Body of pancreas (tissue), 4 donors: ENCODE measurements around the gene PRF1. TPM values are rescaled to one million over a fixed set of nuclear protein-coding genes. Genes with fewer than 3 reads are reported as not detected.
A peak's percentile ranks its signal among the peaks of the same experiment; 100 is the strongest.

Source experiments
- ATAC-seq: fragments of 150-250 bp; one replicate; pipeline ENCODE4 v1.9.1; 2016
- DNase-seq, 4 donors: peaks; one replicate each; pipeline ENCODE4 v3.0.0-alpha.2; 2019
- H3K27ac ChIP-seq, 4 donors: fragments of 200-600 bp; sonication (generic); 1 replicate in 3 of 4; 2 replicates in 1 of 4; pipeline versions ENCODE4 v1.5.1 to v1.6.1; 2016 to 2019; ENCODE audit warnings: mild to moderate bottlenecking in 1 of 4, mixed read lengths in 1 of 4, moderate library complexity in 1 of 4
- H3K27me3 ChIP-seq, 2 donors: fragments of 200-600 bp; sonication (generic); one replicate each; pipeline ENCODE4 v1.6.0; 2016; ENCODE audit warnings: mild to moderate bottlenecking in 1 of 2
- H3K36me3 ChIP-seq, 2 donors: fragments of 200-600 bp; sonication (generic); replicated peaks in 1 of 2; 2 replicates each; pipeline ENCODE4 v1.5.1; 2016; ENCODE audit warnings: low read depth in 2 of 2; ENCODE audit not compliant: insufficient read depth in 1 of 2
- H3K4me1 ChIP-seq: fragments of 200-600 bp; sonication (generic); one replicate; pipeline ENCODE4 v1.6.0; 2016
- H3K4me3 ChIP-seq, 2 donors: fragments of 200-600 bp; sonication (generic); 1 replicate in 1 of 2; 2 replicates in 1 of 2; pipeline ENCODE4 v1.5.1; 2016 to 2019
- H3K9me3 ChIP-seq, 3 donors: fragments of 200-600 bp; sonication (generic); 1 replicate in 2 of 3; 2 replicates in 1 of 3; pipeline ENCODE4 v1.5.1; 2016
- POLR2A ChIP-seq, 3 donors: fragments of 450-650 bp; IDR thresholded peaks; one replicate each; pipeline ENCODE4 v1.6.1; 2016; ENCODE audit warnings: antibody characterized with exemption in 3 of 3, mild to moderate bottlenecking in 2 of 3
- WGBS, 2 donors: methylation state at CpG; one replicate each; pipeline ENCODE4 v1.1.5; 2017; 5-methylcytosine and 5-hydroxymethylcytosine counted together
- intact Hi-C: fragments of 100-400 bp; cut with DNase I; formaldehyde crosslinking; loops from one replicate; pipeline ENCODE4 v1.15.1; 2023
- total RNA-seq, 2 donors: library from RNA; depleted of rRNA; stranded (reverse); fragments of >200 nt; gene quantifications; one replicate each; pipeline ENCODE4 v1.1.0, GENCODE V29; 2016
- TF ChIP-seq, protein P1 (sequence below), 7 experiments: fragments of 450-650 bp in 4 of 7; fragments of 200-600 bp in 3 of 7; sonication (generic) in 3 of 7; IDR thresholded peaks; one replicate each; pipeline ENCODE4 v1.5.1; 2016 to 2019; ENCODE audit warnings: antibody characterized with exemption in 7 of 7

The PRF1 gene
- total RNA-seq, 2 donors from 2014 or later, result 2.1 to 6.3 TPM

DNA sequence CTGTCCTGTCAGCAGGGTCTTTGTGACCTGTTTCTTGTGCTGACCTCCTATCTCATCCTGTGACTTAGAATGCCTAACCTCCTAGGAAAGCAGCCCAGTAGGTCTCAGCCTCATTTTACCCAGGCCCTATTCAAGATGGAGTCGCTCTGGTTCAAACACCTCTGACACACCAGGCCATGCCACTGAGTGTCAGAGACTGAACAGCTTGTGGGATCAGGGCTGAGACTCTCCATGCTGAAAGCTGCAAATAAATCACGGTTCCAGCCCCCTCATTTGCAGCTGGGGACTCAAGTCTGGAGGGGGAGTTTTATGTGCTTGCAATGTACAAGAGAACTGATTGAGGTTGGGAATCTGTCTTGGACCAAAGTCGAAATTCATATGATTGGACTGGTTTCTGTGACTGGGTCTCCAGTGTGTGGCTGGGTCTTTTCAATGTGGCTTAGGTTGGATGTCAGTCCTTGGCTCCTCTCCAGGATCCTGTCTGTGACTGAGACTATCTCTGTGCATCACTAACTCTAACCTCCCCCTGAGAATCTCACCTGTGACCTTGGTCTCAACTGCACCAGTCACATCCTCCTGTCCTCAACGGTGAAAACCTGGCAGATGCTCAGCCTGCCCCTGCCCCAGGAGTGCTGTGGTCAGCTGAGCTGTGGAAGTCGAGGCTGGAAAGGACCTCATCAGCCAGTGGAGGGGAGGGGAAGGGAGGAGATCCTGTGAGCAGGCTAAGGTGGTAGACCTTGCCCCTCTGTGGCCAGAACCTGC is 11.7 kb downstream of the PRF1 start:
- ATAC-seq (no peak), DNase-seq (no peak)
- H3K27ac ChIP-seq, result no peak overlapping the region
- WGBS, 2 donors, result 58 to 74% methylated on average over 4 to 5 of the region's 5 CpGs
- H3K4me3 ChIP-seq, result no peak overlapping the region
- intact Hi-C loops, result no loop called here
- no peaks in the 10 kb centered on the region for H3K36me3 ChIP-seq
- H3K27me3 ChIP-seq, result no peaks in the 10 kb centered on the region
- no peaks in the 10 kb centered on the region for H3K9me3 ChIP-seq
- no peaks in the 10 kb centered on the region for H3K4me1 ChIP-seq
- TF ChIP-seq, protein P1, sequence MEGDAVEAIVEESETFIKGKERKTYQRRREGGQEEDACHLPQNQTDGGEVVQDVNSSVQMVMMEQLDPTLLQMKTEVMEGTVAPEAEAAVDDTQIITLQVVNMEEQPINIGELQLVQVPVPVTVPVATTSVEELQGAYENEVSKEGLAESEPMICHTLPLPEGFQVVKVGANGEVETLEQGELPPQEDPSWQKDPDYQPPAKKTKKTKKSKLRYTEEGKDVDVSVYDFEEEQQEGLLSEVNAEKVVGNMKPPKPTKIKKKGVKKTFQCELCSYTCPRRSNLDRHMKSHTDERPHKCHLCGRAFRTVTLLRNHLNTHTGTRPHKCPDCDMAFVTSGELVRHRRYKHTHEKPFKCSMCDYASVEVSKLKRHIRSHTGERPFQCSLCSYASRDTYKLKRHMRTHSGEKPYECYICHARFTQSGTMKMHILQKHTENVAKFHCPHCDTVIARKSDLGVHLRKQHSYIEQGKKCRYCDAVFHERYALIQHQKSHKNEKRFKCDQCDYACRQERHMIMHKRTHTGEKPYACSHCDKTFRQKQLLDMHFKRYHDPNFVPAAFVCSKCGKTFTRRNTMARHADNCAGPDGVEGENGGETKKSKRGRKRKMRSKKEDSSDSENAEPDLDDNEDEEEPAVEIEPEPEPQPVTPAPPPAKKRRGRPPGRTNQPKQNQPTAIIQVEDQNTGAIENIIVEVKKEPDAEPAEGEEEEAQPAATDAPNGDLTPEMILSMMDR (IDR thresholded peaks at IDR 0.05), result no peak
- no peak for TF ChIP-seq POLR2A (IDR thresholded peaks at IDR 0.05)

DNA sequence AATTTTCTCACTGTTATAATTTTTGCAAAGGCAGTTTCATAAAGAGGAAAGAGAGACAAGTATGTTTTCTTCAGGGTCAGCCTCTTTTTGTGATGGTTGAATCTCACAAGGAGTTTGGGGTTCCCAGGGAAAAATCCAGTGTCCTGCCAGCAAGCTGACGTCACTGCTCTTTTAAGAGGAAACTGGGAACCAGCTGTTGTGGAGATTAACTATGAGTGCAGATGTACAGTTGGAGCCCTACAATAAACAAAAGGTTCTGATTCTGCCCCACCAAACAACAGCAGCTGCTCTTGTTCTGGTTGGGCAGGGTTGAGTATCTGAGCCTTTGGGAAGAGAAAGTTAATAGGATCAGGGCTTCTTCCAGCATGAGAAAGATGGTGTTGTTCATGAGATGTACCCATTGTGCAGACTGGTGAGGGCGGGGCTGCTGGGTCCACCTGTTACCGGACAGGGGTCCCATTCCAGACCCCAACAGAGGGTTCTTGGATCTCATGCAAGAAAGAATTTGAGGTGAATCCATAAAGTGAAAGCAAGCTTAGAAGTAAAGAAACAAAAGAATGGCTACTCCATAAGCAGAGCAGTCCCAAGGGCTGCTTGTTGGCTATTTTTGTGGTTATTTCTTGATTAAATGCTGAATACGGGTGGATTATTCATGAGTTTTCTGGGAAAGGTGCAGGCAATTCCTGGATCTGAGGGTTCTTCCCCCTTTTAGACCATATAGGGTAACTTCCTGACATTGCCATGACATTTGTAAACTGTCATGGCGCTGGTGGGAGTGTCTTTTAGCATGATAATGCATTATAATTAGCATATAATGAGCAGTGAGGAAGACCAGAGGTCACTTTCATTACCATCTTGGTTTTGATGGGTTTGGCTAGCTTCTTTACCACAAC is 12.5 kb downstream of the PRF1 start:
- WGBS, 2 donors, result 75 to 81% methylated on average over 5 of the region's 5 CpGs
- DNase-seq, result no peak
- no peak for TF ChIP-seq POLR2A (IDR thresholded peaks at IDR 0.05)
- TF ChIP-seq, protein P1 (IDR thresholded peaks at IDR 0.05), result no peak
- ATAC-seq, result peak; percentile 12
- Histone ChIP-seq H3K9me3 (no peaks in the 10 kb centered on the region), H3K36me3 (no peaks in the 10 kb centered on the region), H3K27ac (no peak overlapping the region), H3K4me3 (no peak overlapping the region), H3K27me3 (no peaks in the 10 kb centered on the region), H3K4me1 (no peaks in the 10 kb centered on the region)
- intact Hi-C loops, result no loop called here

- DNase-seq (no peak), ATAC-seq (no peak)
- H3K4me3 ChIP-seq, result no peak overlapping the region
- no peaks in the 10 kb centered on the region for H3K9me3 ChIP-seq
- WGBS, 2 donors, result 66 to 72% methylated on average over 9 to 10 of the region's 10 CpGs
- intact Hi-C loops, result no loop called here
- TF ChIP-seq, protein P1 (IDR thresholded peaks at IDR 0.05), result no peak
- TF ChIP-seq POLR2A (IDR thresholded peaks at IDR 0.05), result no peak
- no peaks in the 10 kb centered on the region for H3K4me1 ChIP-seq
- H3K27me3 ChIP-seq, result no peaks in the 10 kb centered on the region
- H3K27ac ChIP-seq, result no peak overlapping the region
- H3K36me3 ChIP-seq, result no peaks in the 10 kb centered on the region
These were observed 13.5 kb downstream of the PRF1 start for GRCh38 chr10:70588859-70589570.

DNA sequence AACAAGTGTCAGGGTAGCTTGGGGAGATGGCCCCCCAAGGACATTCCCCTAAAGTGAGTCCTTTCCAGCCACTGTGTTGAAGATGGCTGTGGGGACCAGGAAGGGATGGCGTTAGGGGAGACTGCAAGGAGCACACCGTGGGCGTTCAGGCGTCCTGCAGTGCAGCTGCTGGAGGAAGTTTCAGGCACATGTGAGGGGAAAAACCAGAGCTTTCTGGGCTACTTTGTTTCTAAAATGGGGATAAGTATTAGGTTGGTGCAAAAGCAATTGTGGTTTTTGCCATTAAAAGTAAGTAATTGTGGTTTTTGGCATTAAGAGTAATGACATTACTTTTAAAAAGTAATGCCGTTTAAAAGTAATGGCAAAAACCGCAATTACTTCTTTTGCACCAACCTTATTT is 14.3 kb downstream of the PRF1 start:
- intact Hi-C loops, result no loop called here
- no peak for TF ChIP-seq POLR2A (IDR thresholded peaks at IDR 0.05)
- TF ChIP-seq, protein P1 (IDR thresholded peaks at IDR 0.05), result no peak
- no peak for DNase-seq

More for the DNA sequence above, 14.3 kb downstream of the PRF1 start:
- Histone ChIP-seq H3K27me3 (no peaks in the 10 kb centered on the region), H3K4me1 (no peaks in the 10 kb centered on the region), H3K36me3 (no peaks in the 10 kb centered on the region), H3K9me3 (no peaks in the 10 kb centered on the region), H3K27ac (no peak overlapping the region), H3K4me3 (no peak overlapping the region)
- ATAC-seq, result no peak
- WGBS, 2 donors, result 56 to 63% methylated on average over 6 of the region's 6 CpGs
